Measurements from ENCODE around the gene BTBD2. TPM values are rescaled to one million over a fixed set of nuclear protein-coding genes. Genes with fewer than 3 reads are reported as not detected.

BTBD2 gene
- polyA plus RNA-seq, 1 donor from 2014 or later = 46.1 TPM

DNA sequence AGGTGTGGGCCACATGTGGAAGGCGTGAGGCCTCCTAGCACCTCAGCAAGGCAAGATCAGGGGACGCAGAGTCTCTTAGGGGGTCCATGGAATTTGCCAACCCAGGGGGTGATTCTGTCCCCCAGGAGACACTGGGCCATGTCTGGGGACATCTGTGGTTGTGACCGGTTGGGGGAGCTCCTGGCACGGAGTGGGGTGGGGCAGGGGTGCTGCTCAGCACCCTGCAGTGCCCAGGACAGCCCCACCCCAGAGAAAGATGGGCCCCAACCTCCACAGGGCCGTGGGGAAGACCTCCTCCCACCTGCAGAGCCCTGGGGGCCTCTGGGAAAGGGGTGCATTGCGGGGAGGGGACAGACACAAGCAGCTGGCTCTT is 31.5 kb upstream of the BTBD2 start:
- TF ChIP-seq MXI1 (conservative IDR thresholded peaks at IDR 0.05; ENCODE audit: poor library complexity, severe bottlenecking) (no peak), CTCF (IDR thresholded peaks at IDR 0.05; ENCODE audit: poor library complexity, severe bottlenecking) (no peak), EP300 (conservative IDR thresholded peaks at IDR 0.05; ENCODE audit: poor library complexity, severe bottlenecking) (no peak), RAD21 (conservative IDR thresholded peaks at IDR 0.05) (no peak), REST (IDR thresholded peaks at IDR 0.05; ENCODE audit: borderline replicate concordance) (no peak)
- Histone ChIP-seq H3F3A (ENCODE audit: insufficient read depth, low read length, poor library complexity, severe bottlenecking) (no peaks in the 10 kb centered on the region), H3K27me3 (ENCODE audit: insufficient read depth, low read depth, low read length) (no peaks in the 10 kb centered on the region), H3K27ac (ENCODE audit: low read length) (no peak overlapping the region), H3K36me3 (ENCODE audit: insufficient read depth, low read length) (no peaks in the 10 kb centered on the region), H3K4me2 (ENCODE audit: low read length) (no peak overlapping the region), H3K9me2 (ENCODE audit: insufficient read depth, low read length) (no peaks in the 10 kb centered on the region), H2AFZ (ENCODE audit: low read depth, low read length) (no peak overlapping the region), H3K79me2 (replicated peaks; ENCODE audit: insufficient read depth, low read length) (peaks cover 29% of the 10 kb centered on the region), H3K4me3 (ENCODE audit: low read length) (no peak overlapping the region), H3K9ac (ENCODE audit: low read length) (no peak overlapping the region), H4K20me1 (ENCODE audit: insufficient read depth) (peaks cover 6% of the 10 kb centered on the region), H3K9me3 (ENCODE audit: low read length) (no peaks in the 10 kb centered on the region)

- Histone ChIP-seq H4K20me1 (ENCODE audit: insufficient read depth) (peaks cover 6% of the 10 kb centered on the region), H3K9ac (ENCODE audit: low read length) (no peak overlapping the region), H2AFZ (ENCODE audit: low read depth, low read length) (no peak overlapping the region), H3K79me2 (replicated peaks; ENCODE audit: insufficient read depth, low read length) (peaks cover 29% of the 10 kb centered on the region), H3K9me2 (ENCODE audit: insufficient read depth, low read length) (no peaks in the 10 kb centered on the region), H3K9me3 (ENCODE audit: low read length) (no peaks in the 10 kb centered on the region), H3K27ac (ENCODE audit: low read length) (no peak overlapping the region), H3K27me3 (ENCODE audit: insufficient read depth, low read depth, low read length) (no peaks in the 10 kb centered on the region), H3K4me3 (ENCODE audit: low read length) (no peak overlapping the region), H3K36me3 (ENCODE audit: insufficient read depth, low read length) (no peaks in the 10 kb centered on the region), H3K4me2 (ENCODE audit: low read length) (no peak overlapping the region), H3F3A (ENCODE audit: insufficient read depth, low read length, poor library complexity, severe bottlenecking) (no peaks in the 10 kb centered on the region)
- no peak for TF ChIP-seq SMC3 (conservative IDR thresholded peaks at IDR 0.05; ENCODE audit: poor library complexity)
- TF ChIP-seq MXI1 (conservative IDR thresholded peaks at IDR 0.05; ENCODE audit: poor library complexity, severe bottlenecking) = no peak
- TF ChIP-seq REST (IDR thresholded peaks at IDR 0.05; ENCODE audit: borderline replicate concordance) = no peak
- TF ChIP-seq POLR2AphosphoS5 (IDR thresholded peaks at IDR 0.05) = no peak
- TF ChIP-seq EP300 (conservative IDR thresholded peaks at IDR 0.05; ENCODE audit: poor library complexity, severe bottlenecking) = no peak
- no peak for TF ChIP-seq TAF1 (IDR thresholded peaks at IDR 0.05; ENCODE audit: low read depth)
- no peak for TF ChIP-seq CTCF (IDR thresholded peaks at IDR 0.05; ENCODE audit: poor library complexity, severe bottlenecking)
Measured at GRCh38 chr19:2046046-2046907, 30.8 kb upstream of the BTBD2 start.

Measured in neural cell (in vitro differentiated cells).